GM21367 (cell line): ENCODE results near the gene RAD51C.
"Not testable (repeated sequence)": the region's sequence is repeated elsewhere in the genome, so short reads cannot be mapped to it uniquely, and the experiment has no call there.

Experiments used
- ATAC-seq: cut with Tn5 transposase; IDR thresholded peaks from one replicate; pipeline ENCODE4 v1.9.1; 2021; ENCODE audit not compliant: unreplicated experiment

Gene RAD51C

DNA sequence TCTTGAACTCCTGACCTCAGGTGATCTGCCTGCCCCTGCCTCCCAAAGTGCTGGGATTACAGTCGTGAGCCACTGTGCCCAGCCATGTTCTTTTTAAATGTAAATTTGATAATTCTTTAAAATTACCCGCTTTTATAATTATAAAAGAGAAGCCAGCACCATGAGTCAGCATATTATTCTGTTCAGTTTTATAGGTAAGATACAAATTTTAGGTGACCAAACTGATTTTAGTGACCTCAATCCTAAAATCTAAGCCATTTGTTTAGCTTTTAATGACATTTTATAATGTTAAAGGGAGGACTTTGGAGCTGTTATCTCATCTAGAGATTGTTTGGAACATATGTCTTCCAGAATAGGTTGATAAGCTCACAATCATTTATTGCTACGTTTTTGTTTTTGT lies 42.4 kb downstream of the RAD51C start:
- ATAC-seq = no peak

DNA sequence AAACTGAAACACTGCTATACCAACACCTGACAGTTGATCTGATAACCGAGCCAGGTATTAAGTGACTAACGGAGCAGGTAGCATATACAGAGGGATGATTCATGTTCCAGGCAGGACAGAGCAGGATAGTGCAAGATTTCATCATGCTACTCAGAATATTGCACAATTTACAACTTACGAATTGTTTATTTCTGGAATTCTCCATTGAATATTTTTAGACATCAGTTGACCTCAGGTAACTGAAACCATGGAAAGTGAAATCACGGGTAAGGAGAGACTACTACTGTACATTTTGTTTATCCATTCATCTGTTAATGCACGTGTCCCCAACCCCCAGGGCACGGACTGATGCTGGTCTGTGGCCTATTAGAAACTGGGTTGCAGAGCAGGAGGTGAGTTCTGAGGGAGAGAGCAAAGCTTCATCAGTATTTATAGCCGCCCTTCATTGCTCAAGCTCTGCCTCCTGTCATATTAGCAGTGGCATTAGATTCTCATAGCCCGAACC lies 48.8 kb downstream of the RAD51C start:
- no peak for ATAC-seq

DNA sequence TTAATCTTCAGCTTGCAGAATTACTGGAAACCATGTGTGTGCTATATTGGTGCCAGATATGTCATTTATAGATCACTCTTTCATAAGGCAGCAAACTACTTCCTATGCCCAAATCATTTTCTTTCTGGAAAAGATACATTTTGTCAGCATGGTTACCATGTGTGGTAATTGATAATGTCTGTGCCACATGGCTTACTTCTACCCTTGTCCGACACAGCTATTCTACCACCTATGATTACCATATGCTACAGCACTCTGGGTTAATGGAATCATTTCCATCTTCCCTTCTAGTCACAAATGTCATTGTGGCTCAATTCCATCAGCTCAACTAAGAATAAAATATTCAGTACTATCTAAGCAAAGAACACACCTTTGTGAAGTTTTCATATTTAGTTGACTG lies 55.3 kb downstream of the RAD51C start:
- no peak for ATAC-seq

DNA sequence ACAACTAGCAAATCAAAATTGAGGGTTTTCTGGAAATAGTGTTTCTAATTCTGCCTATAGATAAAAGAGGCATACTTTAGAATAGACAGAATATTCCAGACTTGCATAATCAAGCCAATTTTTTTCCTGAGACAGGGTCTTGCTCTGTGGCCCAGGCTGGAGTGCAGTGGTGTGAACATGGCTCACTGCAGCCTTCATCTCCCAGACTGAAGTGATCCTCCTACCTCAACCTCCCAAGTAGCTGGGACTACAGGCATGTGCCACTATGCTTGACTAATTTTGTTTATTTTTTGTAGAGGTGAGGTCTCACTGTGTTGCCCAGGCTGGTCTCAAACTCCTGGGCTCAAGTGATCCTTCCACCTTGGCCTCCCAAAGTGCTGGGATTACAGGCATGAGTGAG lies 57.2 kb downstream of the RAD51C start:
- not testable (repeated sequence) for ATAC-seq

DNA sequence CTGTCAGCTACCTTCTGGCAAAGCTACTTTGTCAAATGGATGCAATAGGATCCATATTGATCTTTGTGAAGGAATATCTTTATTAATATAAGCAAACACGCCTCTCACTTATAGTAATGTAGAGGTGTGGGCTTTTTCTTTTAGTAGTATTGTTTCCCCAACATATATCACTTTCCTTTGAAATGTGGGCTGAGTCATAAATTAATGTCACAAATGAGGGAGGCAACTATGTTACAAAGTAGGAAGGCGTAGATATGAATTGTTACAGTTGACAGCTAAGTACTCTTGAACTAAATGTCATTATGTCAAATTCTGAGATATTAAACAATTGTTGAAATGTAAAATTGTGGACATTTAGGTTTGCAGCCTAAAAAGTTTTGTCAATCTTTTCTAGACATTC lies 60.6 kb downstream of the RAD51C start:
- no peak for ATAC-seq

DNA sequence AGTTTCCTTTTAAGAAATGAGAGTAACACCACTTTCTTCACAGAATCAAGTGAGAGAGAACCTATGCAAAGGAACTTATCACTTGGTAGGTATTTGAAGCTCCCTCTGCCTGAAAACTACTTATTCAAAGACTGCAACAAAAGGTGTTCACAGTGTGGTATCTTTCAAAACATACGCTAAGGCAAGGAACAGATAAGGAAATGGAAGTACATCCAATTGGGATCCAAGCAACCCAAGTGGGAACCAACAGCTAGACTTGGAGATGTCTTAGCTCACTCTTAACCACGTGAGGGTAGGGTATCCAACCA lies 62.8 kb downstream of the RAD51C start:
- no peak for ATAC-seq

DNA sequence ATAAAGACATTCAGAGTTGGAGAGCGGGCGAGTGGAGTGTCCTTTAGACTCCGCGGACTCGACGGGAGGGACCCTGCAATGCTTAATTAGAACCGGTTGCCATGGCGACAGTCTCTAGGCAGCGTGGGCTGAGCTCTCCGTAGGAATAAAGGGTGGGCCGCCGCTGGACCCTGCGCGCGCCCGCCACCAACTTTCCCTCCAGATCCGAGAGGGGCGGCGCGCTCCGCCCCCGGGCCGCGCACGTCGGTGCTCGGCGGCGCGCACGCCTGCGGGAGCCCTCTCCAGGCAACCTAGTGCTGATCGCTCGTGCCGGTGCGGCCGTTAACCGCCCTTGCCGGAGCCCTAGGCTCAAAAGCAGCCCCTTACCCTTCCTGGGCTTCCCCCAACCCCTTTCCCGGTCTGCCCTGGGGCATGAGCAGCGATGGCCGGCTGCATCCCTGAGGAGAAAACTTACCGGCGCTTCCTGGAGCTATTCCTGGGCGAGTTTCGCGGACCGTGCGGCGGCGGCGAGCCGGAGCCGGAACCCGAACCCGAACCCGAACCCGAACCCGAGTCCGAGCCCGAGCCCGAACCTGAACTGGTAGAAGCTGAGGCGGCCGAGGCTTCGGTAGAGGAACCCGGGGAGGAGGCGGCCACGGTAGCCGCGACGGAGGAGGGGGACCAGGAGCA lies 63.3 kb downstream of the RAD51C start, which contains the start of gene PPM1E:
PPM1E (plus strand) TSS at position 278 of the 669 bp plus-strand sequence.
- ATAC-seq = no peak

DNA sequence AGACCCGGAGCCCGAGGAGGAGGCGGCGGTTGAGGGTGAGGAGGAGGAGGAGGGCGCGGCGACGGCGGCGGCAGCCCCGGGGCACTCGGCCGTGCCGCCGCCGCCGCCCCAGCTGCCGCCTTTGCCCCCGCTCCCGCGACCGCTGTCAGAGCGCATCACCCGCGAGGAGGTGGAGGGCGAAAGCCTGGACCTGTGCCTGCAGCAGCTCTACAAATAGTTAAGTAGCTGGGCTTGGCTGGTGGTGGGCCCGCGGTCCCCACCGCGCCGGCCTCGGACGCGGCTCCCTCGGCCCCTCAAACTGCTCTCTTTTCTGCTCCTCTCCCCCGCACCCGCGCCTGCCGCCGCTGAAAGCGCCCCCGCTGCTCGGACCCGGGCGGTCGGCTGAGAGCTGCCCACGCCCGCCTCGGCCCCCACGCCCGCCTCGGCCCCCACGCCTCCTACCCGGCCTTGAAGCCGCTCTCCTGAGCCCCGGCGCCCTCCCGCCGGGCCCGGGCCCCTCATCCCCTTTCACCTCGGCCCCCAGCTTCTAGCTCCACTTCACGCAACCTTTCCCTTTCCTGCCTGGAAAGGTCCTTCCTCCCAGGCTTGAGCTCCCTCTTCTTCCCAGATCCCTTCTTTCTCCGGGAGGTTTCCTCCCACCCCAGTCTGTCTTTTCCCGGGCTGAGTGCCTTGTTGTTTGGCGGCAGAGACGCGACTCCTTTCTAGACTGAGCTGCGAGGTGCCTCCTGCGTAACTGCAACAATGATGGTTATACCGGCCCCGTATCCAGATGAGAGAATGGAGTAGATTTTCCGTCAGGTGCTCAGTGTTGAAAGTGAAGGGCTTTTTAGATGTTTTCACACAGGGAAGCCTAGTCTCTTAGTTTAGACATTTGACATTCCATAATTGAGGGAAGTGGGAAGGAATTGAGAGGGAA lies 64.1 kb downstream of the RAD51C start:
- ATAC-seq = no peak

DNA sequence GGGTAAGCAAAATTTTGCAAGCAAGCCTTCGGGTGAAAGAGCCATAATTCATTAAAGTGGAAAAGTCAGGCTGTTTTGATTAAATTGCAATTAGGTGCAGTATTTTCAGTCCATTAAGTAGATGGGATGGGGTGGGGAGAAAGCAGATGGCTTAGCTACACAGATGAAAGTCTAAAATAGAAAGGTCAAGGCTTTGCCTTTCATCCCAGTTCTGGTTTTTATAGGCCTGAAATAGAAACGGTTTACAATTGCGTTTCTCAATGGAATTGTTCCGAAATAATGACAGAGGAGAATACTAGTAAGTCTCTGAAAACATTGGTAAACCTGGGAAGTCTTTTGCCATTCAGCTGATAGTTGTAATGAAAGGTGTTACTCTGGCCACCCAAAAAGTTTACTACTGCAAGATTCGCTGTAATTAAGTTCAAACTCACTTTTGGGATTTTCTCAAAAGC lies 64.8 kb downstream of the RAD51C start:
- no peak for ATAC-seq

DNA sequence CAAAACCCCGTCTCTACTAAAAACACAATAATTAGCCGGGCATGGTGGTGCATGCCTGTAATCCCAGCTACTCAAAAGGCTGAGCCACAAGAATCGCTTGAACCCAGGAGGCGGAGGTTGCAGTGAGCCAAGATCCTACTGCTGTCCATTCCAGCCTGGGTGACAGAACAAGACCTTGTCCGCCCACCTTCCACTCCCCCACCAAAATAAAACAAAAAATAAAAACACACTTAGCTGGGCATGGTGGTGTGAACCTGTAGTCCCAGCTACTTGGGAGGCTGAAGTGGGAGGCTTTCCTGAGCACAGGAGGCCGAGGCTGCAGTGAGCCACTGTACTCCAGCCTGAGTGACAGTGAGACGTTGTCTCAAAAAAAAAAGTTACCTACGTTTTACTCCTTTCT lies 66.5 kb downstream of the RAD51C start:
- ATAC-seq = no peak

DNA sequence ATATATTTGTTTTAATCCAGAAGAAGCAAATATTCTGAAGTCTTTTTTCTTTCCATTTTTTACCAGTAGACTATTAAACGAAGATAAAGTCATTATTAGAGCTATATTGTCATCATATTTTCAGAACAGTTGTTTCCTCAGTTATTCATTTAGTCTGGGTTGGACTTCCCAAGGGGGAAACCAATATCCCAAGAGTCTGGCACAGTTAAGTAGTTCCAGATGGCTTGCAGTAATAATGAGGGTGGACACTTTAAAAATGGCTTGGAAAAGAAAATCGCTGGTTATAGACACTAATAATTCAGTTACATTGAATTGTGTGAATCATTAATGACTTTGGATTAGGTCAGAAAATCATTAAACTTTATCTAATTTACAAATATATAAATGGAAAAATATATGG lies 67.1 kb downstream of the RAD51C start:
- ATAC-seq = no peak

DNA sequence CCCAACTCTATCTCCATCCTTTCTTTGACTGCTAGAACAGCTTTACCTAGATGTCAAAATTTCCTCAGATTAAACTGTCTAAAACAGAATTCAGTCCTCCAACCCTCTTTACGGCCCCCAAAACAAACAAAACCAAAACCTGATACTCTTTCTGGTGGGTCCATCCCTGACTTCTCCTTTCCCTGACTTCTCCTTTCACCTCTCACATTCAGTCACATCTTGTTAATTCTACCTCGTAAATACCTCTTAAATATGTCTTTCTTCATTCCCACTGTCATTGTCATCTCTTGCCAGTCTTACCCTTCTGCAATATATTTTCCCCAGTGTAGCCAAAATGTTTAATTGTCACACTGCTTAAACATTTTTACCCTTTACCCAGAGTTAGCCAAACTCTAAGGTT lies 67.8 kb downstream of the RAD51C start:
- ATAC-seq = no peak

DNA sequence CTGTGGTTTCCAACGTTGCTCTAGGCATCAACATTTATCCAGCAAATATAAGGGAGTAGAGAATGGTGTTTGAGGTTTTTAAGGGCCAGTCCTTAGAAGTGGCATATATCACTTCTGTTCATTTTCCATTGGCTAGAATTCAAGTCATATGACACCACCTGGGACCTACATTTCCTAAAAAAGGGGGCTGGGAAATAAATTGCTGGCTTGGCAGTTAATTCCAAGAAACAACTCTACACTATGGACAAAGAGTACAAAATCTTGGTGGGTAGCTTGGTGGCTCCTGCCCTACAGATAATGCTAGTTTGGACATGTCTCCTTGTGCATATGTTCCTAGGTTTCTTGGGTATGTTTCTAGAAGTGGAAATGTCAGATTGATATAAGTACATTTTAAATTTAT lies 70.9 kb downstream of the RAD51C start:
- ATAC-seq = no peak

DNA sequence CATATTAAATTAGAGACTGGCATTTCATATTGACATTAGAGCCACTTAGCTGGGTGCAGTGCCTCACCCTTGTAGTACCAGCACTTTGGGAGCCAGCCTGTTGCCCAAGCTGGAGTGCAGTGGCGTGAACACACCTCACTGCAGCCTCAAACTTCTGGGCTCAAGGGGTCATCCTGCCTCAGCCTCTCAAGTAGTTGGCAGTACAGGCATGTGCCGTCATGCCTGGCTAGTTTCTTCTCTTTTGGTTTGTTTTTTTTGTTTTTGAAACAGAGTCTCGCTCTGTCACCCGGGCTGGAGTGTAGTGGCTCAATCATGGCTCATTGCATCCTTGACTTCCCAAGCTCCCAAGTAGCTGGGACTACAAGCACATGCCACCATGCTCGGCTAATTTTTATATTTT lies 72.0 kb downstream of the RAD51C start:
- ATAC-seq = no peak

DNA sequence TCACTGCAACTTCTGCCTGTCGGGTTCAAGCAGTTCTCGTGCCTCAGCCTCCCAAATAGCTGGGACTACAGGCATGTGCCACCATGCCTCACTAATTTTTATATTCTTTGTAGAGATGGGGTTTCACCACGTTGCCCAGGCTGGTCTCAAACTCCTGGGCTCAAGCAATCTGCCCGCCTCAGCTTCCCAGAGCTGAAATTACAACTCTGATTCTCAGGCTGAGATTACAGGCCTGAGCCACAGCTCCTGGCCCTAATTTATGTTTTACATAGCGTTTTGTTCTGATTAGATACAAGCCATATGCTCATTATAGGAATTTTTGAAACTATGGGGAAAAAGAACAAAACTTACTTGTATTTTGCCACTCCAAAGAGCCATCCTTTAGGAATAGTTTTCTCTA lies 86.1 kb downstream of the RAD51C start:
- not testable (repeated sequence) for ATAC-seq

DNA sequence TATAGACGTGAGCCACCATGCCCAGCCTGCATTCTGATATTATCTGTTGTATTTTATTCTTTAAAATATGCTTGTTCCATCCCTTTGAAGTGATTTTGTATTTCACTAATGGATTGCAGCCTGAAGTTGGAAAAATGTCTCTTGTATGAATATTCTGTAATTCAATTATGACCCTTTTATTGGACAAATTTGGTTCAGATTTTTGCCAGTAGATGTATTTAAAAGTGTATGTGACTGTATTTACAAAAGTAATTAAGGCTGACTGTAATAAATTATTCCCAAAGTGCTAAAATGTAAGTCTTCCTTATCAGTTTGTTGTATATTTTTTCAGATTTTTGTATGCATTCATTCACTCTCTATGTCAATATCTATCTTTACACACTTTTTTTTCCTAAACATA lies 87.0 kb downstream of the RAD51C start:
- no peak for ATAC-seq

DNA sequence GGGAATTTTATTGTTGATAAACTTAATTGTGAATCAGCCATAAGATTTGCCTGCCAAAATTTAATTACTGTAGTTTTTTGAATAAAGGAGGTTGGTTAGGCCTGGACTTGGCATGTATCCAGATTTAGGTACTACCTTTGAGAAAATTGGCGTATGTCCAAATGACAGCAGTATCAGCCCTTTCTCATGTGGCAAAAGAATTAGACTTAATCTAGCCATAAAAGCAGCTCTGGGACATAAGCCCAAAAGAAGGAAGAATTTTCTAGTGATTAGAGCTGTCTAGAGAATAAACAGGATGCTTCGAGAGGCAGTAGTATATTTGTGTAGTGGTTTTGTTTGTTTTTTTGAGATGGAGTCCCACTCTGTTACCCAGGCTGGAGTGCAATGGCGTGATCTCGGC lies 91.0 kb downstream of the RAD51C start:
- no peak for ATAC-seq

DNA sequence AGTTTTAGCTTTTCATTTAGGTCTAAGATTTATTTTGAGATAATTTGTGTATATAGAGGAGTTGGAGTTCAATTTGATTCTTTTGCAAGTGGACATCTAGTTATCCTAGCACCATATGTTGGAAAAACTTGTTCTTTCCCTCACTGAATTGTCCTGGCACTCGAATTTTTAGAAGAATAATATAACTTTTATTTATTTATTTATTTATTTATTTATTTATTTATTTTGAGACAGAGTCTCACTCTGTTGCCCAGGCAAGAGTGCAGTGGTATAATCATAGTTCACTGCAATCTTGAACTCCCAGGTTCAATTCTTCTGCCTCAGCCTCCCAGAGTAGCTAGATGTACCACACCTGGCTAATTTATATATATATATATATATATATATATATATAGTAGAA lies 92.7 kb downstream of the RAD51C start:
- ATAC-seq = no peak
